ENCODE results near the gene CD96. TPM values are rescaled to one million over a fixed set of nuclear protein-coding genes. Genes with fewer than 3 reads are reported as not detected.

The CD96 gene
- total and polyA plus RNA-seq, 2 experiments from 2014 or later: 0.91 TPM; not detected in 1

- TF ChIP-seq ETS1 (IDR thresholded peaks at IDR 0.05) (no peak), STAT1 (IDR thresholded peaks at IDR 0.05; ENCODE audit: unreplicated experiment) (no peak), ZNF114 (CRISPR knock-in tag; IDR thresholded peaks at IDR 0.05) (no peak), NANOG (IDR thresholded peaks at IDR 0.05; ENCODE audit: borderline replicate concordance) (no peak), EZH2 (IDR thresholded peaks at IDR 0.05; ENCODE audit: low read depth, unreplicated experiment) (no peak), EZH2phosphoT487 (IDR thresholded peaks at IDR 0.05; ENCODE audit: unreplicated experiment) (no peak), CREB1 (CRISPR knock-in tag; IDR thresholded peaks at IDR 0.05; ENCODE audit: low read depth) (no peak), JUNB (IDR thresholded peaks at IDR 0.05; ENCODE audit: unreplicated experiment) (no peak), ZNF331 (CRISPR knock-in tag; IDR thresholded peaks at IDR 0.05; ENCODE audit: low read depth) (no peak), POLR2AphosphoS5 (IDR thresholded peaks at IDR 0.05; ENCODE audit: low read depth) (no peak)
- TF ChIP-seq, protein P1, sequence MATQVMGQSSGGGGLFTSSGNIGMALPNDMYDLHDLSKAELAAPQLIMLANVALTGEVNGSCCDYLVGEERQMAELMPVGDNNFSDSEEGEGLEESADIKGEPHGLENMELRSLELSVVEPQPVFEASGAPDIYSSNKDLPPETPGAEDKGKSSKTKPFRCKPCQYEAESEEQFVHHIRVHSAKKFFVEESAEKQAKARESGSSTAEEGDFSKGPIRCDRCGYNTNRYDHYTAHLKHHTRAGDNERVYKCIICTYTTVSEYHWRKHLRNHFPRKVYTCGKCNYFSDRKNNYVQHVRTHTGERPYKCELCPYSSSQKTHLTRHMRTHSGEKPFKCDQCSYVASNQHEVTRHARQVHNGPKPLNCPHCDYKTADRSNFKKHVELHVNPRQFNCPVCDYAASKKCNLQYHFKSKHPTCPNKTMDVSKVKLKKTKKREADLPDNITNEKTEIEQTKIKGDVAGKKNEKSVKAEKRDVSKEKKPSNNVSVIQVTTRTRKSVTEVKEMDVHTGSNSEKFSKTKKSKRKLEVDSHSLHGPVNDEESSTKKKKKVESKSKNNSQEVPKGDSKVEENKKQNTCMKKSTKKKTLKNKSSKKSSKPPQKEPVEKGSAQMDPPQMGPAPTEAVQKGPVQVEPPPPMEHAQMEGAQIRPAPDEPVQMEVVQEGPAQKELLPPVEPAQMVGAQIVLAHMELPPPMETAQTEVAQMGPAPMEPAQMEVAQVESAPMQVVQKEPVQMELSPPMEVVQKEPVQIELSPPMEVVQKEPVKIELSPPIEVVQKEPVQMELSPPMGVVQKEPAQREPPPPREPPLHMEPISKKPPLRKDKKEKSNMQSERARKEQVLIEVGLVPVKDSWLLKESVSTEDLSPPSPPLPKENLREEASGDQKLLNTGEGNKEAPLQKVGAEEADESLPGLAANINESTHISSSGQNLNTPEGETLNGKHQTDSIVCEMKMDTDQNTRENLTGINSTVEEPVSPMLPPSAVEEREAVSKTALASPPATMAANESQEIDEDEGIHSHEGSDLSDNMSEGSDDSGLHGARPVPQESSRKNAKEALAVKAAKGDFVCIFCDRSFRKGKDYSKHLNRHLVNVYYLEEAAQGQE (IDR thresholded peaks at IDR 0.05; ENCODE audit: unreplicated experiment): no peak
- TF ChIP-seq, protein P2, sequence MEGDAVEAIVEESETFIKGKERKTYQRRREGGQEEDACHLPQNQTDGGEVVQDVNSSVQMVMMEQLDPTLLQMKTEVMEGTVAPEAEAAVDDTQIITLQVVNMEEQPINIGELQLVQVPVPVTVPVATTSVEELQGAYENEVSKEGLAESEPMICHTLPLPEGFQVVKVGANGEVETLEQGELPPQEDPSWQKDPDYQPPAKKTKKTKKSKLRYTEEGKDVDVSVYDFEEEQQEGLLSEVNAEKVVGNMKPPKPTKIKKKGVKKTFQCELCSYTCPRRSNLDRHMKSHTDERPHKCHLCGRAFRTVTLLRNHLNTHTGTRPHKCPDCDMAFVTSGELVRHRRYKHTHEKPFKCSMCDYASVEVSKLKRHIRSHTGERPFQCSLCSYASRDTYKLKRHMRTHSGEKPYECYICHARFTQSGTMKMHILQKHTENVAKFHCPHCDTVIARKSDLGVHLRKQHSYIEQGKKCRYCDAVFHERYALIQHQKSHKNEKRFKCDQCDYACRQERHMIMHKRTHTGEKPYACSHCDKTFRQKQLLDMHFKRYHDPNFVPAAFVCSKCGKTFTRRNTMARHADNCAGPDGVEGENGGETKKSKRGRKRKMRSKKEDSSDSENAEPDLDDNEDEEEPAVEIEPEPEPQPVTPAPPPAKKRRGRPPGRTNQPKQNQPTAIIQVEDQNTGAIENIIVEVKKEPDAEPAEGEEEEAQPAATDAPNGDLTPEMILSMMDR (conservative IDR thresholded peaks at IDR 0.05; ENCODE audit: low read depth in 2 of 2): no peak
Measured at GRCh38 chr3:111695636-111696117, 153.7 kb downstream of the CD96 start (continued).

GRCh38 chr3:111700054-111700453 lies 158.1 kb downstream of the CD96 start:
- no peaks in the 10 kb centered on the region for H3K9me3 Mint-ChIP-seq
- H3K27me3 Mint-ChIP-seq (ENCODE audit: insufficient read depth, low read depth, poor library complexity): peaks cover 1% of the 10 kb centered on the region
- no peaks in the 10 kb centered on the region for H3K36me3 ChIP-seq (ENCODE audit: insufficient read depth)
- no peak for DNase-seq (ENCODE audit: low spot score)
- no peak overlapping the region for H3K4me2 ChIP-seq
- no peaks in the 10 kb centered on the region for H3K27me3 ChIP-seq (ENCODE audit: insufficient read depth)
- H3K27ac Mint-ChIP-seq: no peak overlapping the region; the same call in 1 of the 2 replicates
- H2AFZ ChIP-seq: no peak overlapping the region
- H3K27ac ChIP-seq (ENCODE audit: low read depth): no peak overlapping the region
- no peak overlapping the region for H3K4me3 Mint-ChIP-seq
- H3K79me2 ChIP-seq (replicated peaks; ENCODE audit: insufficient read depth): no peaks in the 10 kb centered on the region
- H3K4me1 ChIP-seq (ENCODE audit: insufficient read depth): 0 out of 2 replicates have a peak, but pooled peaks cover 3% of the 10 kb centered on the region
- H3K4me1 Mint-ChIP-seq: peaks cover 17% of the 10 kb centered on the region; the same call in 2 of the 3 replicates
- no peaks in the 10 kb centered on the region for H4K20me1 ChIP-seq (replicated peaks; ENCODE audit: insufficient read depth)
- no peaks in the 10 kb centered on the region for H3K36me3 Mint-ChIP-seq (ENCODE audit: low read depth)
- no peaks in the 10 kb centered on the region; the same call in 1 of the 2 replicates for H3K9me2 ChIP-seq (ENCODE audit: insufficient read depth)
- no peak for ATAC-seq
- H3F3A ChIP-seq (replicated peaks; ENCODE audit: low read depth): no peaks in the 10 kb centered on the region
- no peak overlapping the region for H3K4me3 ChIP-seq
- no peak for TF ChIP-seq ZNF462 (CRISPR knock-in tag; IDR thresholded peaks at IDR 0.05)

Measured in GM23338 (cell line).